ENCODE results near the gene SIX2. TPM values are rescaled to one million over a fixed set of nuclear protein-coding genes. Genes with fewer than 3 reads are reported as not detected.

The SIX2 gene
- total RNA-seq, 4 donors from 2014 or later: 28.9 to 65.5 (median 50.5) TPM

GRCh38 chr2:44964752-44965236 is 44.5 kb downstream of the SIX2 start:
- intact Hi-C loops (cut with DNase I; ENCODE audit: low total_unique reads) (no loop called here), in situ Hi-C loops (cut with MboI; ENCODE audit: low sequenced_read_pairs in 4 of 4) (loop anchor here in 2 of 4 donors (10.0 to 25.0 kb wide), 3 partner anchors 490 to 927 kb away; no protein-coding TSS in a partner anchor)
- DNase-seq (no peak), ATAC-seq (no peak)
- H3K4me1 ChIP-seq: no peaks in the 10 kb centered on the region
- H3K9me3 ChIP-seq: no peaks in the 10 kb centered on the region
- TF ChIP-seq POLR2A (IDR thresholded peaks at IDR 0.05): no peak
- TF ChIP-seq, protein P1, sequence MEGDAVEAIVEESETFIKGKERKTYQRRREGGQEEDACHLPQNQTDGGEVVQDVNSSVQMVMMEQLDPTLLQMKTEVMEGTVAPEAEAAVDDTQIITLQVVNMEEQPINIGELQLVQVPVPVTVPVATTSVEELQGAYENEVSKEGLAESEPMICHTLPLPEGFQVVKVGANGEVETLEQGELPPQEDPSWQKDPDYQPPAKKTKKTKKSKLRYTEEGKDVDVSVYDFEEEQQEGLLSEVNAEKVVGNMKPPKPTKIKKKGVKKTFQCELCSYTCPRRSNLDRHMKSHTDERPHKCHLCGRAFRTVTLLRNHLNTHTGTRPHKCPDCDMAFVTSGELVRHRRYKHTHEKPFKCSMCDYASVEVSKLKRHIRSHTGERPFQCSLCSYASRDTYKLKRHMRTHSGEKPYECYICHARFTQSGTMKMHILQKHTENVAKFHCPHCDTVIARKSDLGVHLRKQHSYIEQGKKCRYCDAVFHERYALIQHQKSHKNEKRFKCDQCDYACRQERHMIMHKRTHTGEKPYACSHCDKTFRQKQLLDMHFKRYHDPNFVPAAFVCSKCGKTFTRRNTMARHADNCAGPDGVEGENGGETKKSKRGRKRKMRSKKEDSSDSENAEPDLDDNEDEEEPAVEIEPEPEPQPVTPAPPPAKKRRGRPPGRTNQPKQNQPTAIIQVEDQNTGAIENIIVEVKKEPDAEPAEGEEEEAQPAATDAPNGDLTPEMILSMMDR (IDR thresholded peaks at IDR 0.05 in 4 of 5, conservative IDR thresholded peaks at IDR 0.05 in 1 of 5): no peak
- H3K4me3 ChIP-seq: no peak overlapping the region
- no peak overlapping the region for H3K27ac ChIP-seq
- H3K27me3 ChIP-seq: peaks cover 0 to 6% (median 0%) of the 10 kb centered on the region in 3 donors
- H3K36me3 ChIP-seq: no peaks in the 10 kb centered on the region

- in situ Hi-C loops (cut with MboI; ENCODE audit: low sequenced_read_pairs in 4 of 4): loop anchor here in 2 of 4 donors (10.0 to 25.0 kb wide), 3 partner anchors 487 to 925 kb away; no protein-coding TSS in a partner anchor
- H3K4me1 ChIP-seq: no peaks in the 10 kb centered on the region
- DNase-seq (no peak), ATAC-seq (no peak)
- H3K9me3 ChIP-seq: no peaks in the 10 kb centered on the region
- no peak overlapping the region for H3K27ac ChIP-seq
- H3K36me3 ChIP-seq: no peaks in the 10 kb centered on the region
- intact Hi-C loops (cut with DNase I; ENCODE audit: low total_unique reads): no loop called here
- peaks cover 0 to 12% (median 0%) of the 10 kb centered on the region in 3 donors for H3K27me3 ChIP-seq
- TF ChIP-seq POLR2A (IDR thresholded peaks at IDR 0.05): no peak
- TF ChIP-seq, protein P1 (IDR thresholded peaks at IDR 0.05 in 4 of 5, conservative IDR thresholded peaks at IDR 0.05 in 1 of 5): no peak
- H3K4me3 ChIP-seq: no peak overlapping the region
These were observed 47.0 kb downstream of the SIX2 start for GRCh38 chr2:44962176-44962695.

DNA sequence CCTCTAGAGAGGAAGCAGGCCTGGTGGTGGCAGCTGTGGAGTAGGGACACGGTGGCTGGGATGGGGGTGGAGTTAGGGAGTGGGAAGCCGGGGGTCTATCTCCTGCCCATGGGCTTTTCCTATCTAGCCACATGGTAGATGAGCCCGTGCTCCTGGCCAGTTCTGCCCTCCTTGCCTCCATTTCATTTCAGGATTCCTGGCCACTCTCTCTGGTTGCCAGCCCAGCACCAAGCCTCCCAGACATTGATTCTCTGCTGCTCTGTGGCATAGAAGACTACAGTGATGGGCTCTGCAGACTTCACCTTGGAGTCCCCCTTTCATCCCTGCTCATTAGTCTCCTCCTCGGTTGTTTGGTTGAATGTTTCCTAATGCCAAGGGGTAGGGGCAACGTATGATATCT is 48.4 kb downstream of the SIX2 start:
- Histone ChIP-seq H3K27me3 (peaks cover 0 to 12% (median 0%) of the 10 kb centered on the region in 3 donors), H3K4me3 (no peak overlapping the region), H3K4me1 (no peaks in the 10 kb centered on the region), H3K36me3 (no peaks in the 10 kb centered on the region), H3K9me3 (no peaks in the 10 kb centered on the region), H3K27ac (no peak overlapping the region)
- intact Hi-C loops (cut with DNase I; ENCODE audit: low total_unique reads) (no loop called here), in situ Hi-C loops (cut with MboI; ENCODE audit: low sequenced_read_pairs in 4 of 4) (loop anchor here in 2 of 4 donors (10.0 to 25.0 kb wide), 3 partner anchors 486 to 924 kb away; no protein-coding TSS in a partner anchor)
- DNase-seq (no peak), ATAC-seq (no peak)
- TF ChIP-seq, protein P1 (IDR thresholded peaks at IDR 0.05 in 4 of 5, conservative IDR thresholded peaks at IDR 0.05 in 1 of 5): no peak
- TF ChIP-seq POLR2A (IDR thresholded peaks at IDR 0.05): no peak

GRCh38 chr2:44959855-44960254 is 49.4 kb downstream of the SIX2 start:
- peak overlapping the region in 1 of 4 donors; percentile 14 for H3K27ac ChIP-seq
- no peaks in the 10 kb centered on the region for H3K9me3 ChIP-seq
- H3K36me3 ChIP-seq: no peaks in the 10 kb centered on the region
- TF ChIP-seq, protein P1 (IDR thresholded peaks at IDR 0.05 in 4 of 5, conservative IDR thresholded peaks at IDR 0.05 in 1 of 5): no peak
- TF ChIP-seq POLR2A (IDR thresholded peaks at IDR 0.05): no peak
- ATAC-seq (peak; percentile 19 to 38), DNase-seq (peak in 1 of 2 donors; percentile 52)
- H3K27me3 ChIP-seq: peaks cover 7 to 14% (median 7%) of the 10 kb centered on the region in 3 donors
- peaks cover 6 to 7% of the 10 kb centered on the region in 2 donors for H3K4me1 ChIP-seq
- intact Hi-C loops (cut with DNase I; ENCODE audit: low total_unique reads) (loop anchor here (5.0 kb wide), 1 partner anchor 918 kb away; no protein-coding TSS in a partner anchor), in situ Hi-C loops (cut with MboI; ENCODE audit: low sequenced_read_pairs in 4 of 4) (loop anchor here (5.0 to 25.0 kb wide), 6 partner anchors 475 to 923 kb away; no protein-coding TSS in a partner anchor)
- H3K4me3 ChIP-seq: no peak overlapping the region
